Uterus (tissue), 2 donors: Measurements from ENCODE around the gene MYH15.

Source experiments
- POLR2A ChIP-seq, 2 donors: fragments of 450-650 bp; IDR thresholded peaks; one replicate each; pipeline ENCODE4 v1.6.1; 2016; ENCODE audit warnings: antibody characterized with exemption in 2 of 2, mild to moderate bottlenecking in 1 of 2, moderate library complexity in 1 of 2
- TF ChIP-seq, protein P1 (sequence below), 4 experiments: fragments of 200-600 bp in 2 of 4; fragments of 450-650 bp in 2 of 4; sonication (generic) in 2 of 4; IDR thresholded peaks; one replicate each; pipeline ENCODE4 v1.5.1; 2016 to 2019; ENCODE audit warnings: antibody characterized with exemption in 4 of 4, mild to moderate bottlenecking in 2 of 4, moderate library complexity in 1 of 4

DNA sequence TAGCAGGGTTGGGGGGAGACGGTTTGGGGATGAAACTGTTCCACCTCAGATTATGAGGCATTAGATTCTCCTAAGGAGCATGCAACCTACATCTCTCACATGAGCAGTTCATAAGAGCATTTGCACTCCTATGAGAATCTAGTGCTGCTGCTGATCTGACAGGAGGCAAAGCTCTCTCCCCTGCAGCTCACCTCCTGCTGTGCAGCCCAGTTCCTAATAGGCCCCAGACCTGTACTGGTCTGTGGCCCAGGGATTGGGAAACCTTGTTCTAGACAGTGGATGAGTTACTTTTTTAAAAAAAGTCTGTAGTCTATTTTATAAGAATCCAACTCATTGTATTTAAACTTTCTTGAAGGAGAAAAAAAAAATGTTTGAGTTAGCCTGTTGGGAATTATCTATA is 114.1 kb downstream of the MYH15 start:
- TF ChIP-seq, protein P1, sequence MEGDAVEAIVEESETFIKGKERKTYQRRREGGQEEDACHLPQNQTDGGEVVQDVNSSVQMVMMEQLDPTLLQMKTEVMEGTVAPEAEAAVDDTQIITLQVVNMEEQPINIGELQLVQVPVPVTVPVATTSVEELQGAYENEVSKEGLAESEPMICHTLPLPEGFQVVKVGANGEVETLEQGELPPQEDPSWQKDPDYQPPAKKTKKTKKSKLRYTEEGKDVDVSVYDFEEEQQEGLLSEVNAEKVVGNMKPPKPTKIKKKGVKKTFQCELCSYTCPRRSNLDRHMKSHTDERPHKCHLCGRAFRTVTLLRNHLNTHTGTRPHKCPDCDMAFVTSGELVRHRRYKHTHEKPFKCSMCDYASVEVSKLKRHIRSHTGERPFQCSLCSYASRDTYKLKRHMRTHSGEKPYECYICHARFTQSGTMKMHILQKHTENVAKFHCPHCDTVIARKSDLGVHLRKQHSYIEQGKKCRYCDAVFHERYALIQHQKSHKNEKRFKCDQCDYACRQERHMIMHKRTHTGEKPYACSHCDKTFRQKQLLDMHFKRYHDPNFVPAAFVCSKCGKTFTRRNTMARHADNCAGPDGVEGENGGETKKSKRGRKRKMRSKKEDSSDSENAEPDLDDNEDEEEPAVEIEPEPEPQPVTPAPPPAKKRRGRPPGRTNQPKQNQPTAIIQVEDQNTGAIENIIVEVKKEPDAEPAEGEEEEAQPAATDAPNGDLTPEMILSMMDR (IDR thresholded peaks at IDR 0.05): no peak
- no peak for TF ChIP-seq POLR2A (IDR thresholded peaks at IDR 0.05)
